ENCODE measurements around the gene AATK. TPM values are rescaled to one million over a fixed set of nuclear protein-coding genes. Genes with fewer than 3 reads are reported as not detected.

Gene AATK
- total RNA-seq, 1 experiment from 2014 or later, result not detected

GRCh38 chr17:81091774-81092517 lies 74.1 kb downstream of the AATK start:
- H3K27me3 Mint-ChIP-seq (ENCODE audit: unreplicated experiment), result no peaks in the 10 kb centered on the region
- CTCF ChIA-PET, result no interaction called here
- BruUV-seq (replicated peaks), result no TSS peak
- intact Hi-C loops (cut with micrococcal nuclease; ENCODE audit: unreplicated experiment), result no loop called here
- H3K9me3 Mint-ChIP-seq (ENCODE audit: low read depth, unreplicated experiment), result no peaks in the 10 kb centered on the region
- H3K36me3 Mint-ChIP-seq (ENCODE audit: insufficient read depth, unreplicated experiment), result peaks cover 17% of the 10 kb centered on the region
- H3K4me1 Mint-ChIP-seq (ENCODE audit: low read depth, unreplicated experiment), result peaks cover 24% of the 10 kb centered on the region
- no peak for DNase-seq
- TF ChIP-seq CTCF (IDR thresholded peaks at IDR 0.05; ENCODE audit: unreplicated experiment), result no peak
- no peak overlapping the region for H3K4me3 Mint-ChIP-seq (ENCODE audit: low read depth, unreplicated experiment)
- no peak overlapping the region for H3K27ac Mint-ChIP-seq (ENCODE audit: unreplicated experiment)

GRCh38 chr17:81091154-81091553 lies 74.9 kb downstream of the AATK start:
- BruUV-seq (replicated peaks), result no TSS peak
- Mint-ChIP-seq H3K4me1 (ENCODE audit: low read depth, unreplicated experiment) (peaks cover 16% of the 10 kb centered on the region), H3K27ac (ENCODE audit: unreplicated experiment) (no peak overlapping the region), H3K27me3 (ENCODE audit: unreplicated experiment) (no peaks in the 10 kb centered on the region), H3K4me3 (ENCODE audit: low read depth, unreplicated experiment) (no peak overlapping the region), H3K36me3 (ENCODE audit: insufficient read depth, unreplicated experiment) (peaks cover 17% of the 10 kb centered on the region), H3K9me3 (ENCODE audit: low read depth, unreplicated experiment) (no peaks in the 10 kb centered on the region)
- no peak for TF ChIP-seq CTCF (IDR thresholded peaks at IDR 0.05; ENCODE audit: unreplicated experiment)
- no peak for DNase-seq
- intact Hi-C loops (cut with micrococcal nuclease; ENCODE audit: unreplicated experiment), result no loop called here
- CTCF ChIA-PET, result interaction anchor here (0.6 kb wide), 1 partner anchor 14 kb away, joined by 4 read pairs; no protein-coding TSS in a partner anchor

- intact Hi-C loops (cut with micrococcal nuclease; ENCODE audit: unreplicated experiment), result no loop called here
- no peak for TF ChIP-seq CTCF (IDR thresholded peaks at IDR 0.05; ENCODE audit: unreplicated experiment)
- Mint-ChIP-seq H3K4me3 (ENCODE audit: low read depth, unreplicated experiment) (no peak overlapping the region), H3K9me3 (ENCODE audit: low read depth, unreplicated experiment) (no peaks in the 10 kb centered on the region), H3K36me3 (ENCODE audit: insufficient read depth, unreplicated experiment) (peaks cover 17% of the 10 kb centered on the region), H3K27me3 (ENCODE audit: unreplicated experiment) (no peaks in the 10 kb centered on the region), H3K27ac (ENCODE audit: unreplicated experiment) (no peak overlapping the region), H3K4me1 (ENCODE audit: low read depth, unreplicated experiment) (peaks cover 10% of the 10 kb centered on the region)
- BruUV-seq (replicated peaks), result no TSS peak
- CTCF ChIA-PET, result interaction anchor here (0.6 kb wide), 1 partner anchor 14 kb away, joined by 4 read pairs; no protein-coding TSS in a partner anchor
- DNase-seq, result no peak
Measured at GRCh38 chr17:81090361-81091136, 75.5 kb downstream of the AATK start.

- TF ChIP-seq CTCF (IDR thresholded peaks at IDR 0.05; ENCODE audit: unreplicated experiment), result no peak
- Mint-ChIP-seq H3K36me3 (ENCODE audit: insufficient read depth, unreplicated experiment) (peaks cover 9% of the 10 kb centered on the region), H3K4me1 (ENCODE audit: low read depth, unreplicated experiment) (no peaks in the 10 kb centered on the region), H3K27me3 (ENCODE audit: unreplicated experiment) (no peaks in the 10 kb centered on the region), H3K4me3 (ENCODE audit: low read depth, unreplicated experiment) (no peak overlapping the region), H3K9me3 (ENCODE audit: low read depth, unreplicated experiment) (no peaks in the 10 kb centered on the region), H3K27ac (ENCODE audit: unreplicated experiment) (no peak overlapping the region)
- no TSS peak for BruUV-seq (replicated peaks)
- intact Hi-C loops (cut with micrococcal nuclease; ENCODE audit: unreplicated experiment), result no loop called here
- CTCF ChIA-PET, result no interaction called here
- no peak for DNase-seq
Measured at GRCh38 chr17:81086789-81087551, 79.1 kb downstream of the AATK start.
